ENCODE data around the gene NRXN3. TPM values are rescaled to one million over a fixed set of nuclear protein-coding genes. Genes with fewer than 3 reads are reported as not detected.

Gene NRXN3
- total and polyA plus RNA-seq, 2 of the 13 experiments (the other 11 are each of a cell fraction or from before 2014, with no cell fraction given) = 0.03 TPM; not detected in 1

GRCh38 chr14:78178071-78178470 is 7.9 kb downstream of the NRXN3 start:
- DNase-seq (ENCODE audit: low spot score) (no peak), FAIRE-seq (no peak), ATAC-seq (no peak)
- CTCF ChIA-PET (ENCODE audit: low intra/inter-chr PET ratio, low total read pairs) = no interaction called here
- in situ Hi-C loops (cut with HindIII; ENCODE audit: extremely low pct_ligation_motif_present, low pct_unique_long_range_greater_than_20kb) = no loop called here
- H3K27ac ChIP-seq (ENCODE audit: extremely low read length, insufficient read depth, low read length) = no peak overlapping the region
- BruUV-seq (replicated peaks) = no TSS peak
- no peaks in the 10 kb centered on the region for H3K79me2 ChIP-seq (ENCODE audit: insufficient read depth, low read length)
- H3K4me3 ChIP-seq (replicated peaks in 1 of 3; ENCODE audit: insufficient read depth in 1 of 3, low read depth in 2 of 3, low read length in 3 of 3) = no peak overlapping the region
- no peaks in the 10 kb centered on the region for H3K9me3 ChIP-seq (ENCODE audit: low read length)
- POLR2A ChIA-PET = no interaction called here
- H3K36me3 ChIP-seq (replicated peaks in 1 of 2; ENCODE audit: control insufficient read depth in 1 of 2, insufficient read depth in 2 of 2, low read length in 2 of 2) = no peaks in the 10 kb centered on the region
- no peak overlapping the region for H2AFZ ChIP-seq (ENCODE audit: low read length)
- H3K4me1 ChIP-seq (ENCODE audit: insufficient read depth, low read length) = no peaks in the 10 kb centered on the region
- no peak overlapping the region for H3K9ac ChIP-seq (ENCODE audit: insufficient read depth, low read depth, low read length)
- intact Hi-C loops (cut with micrococcal nuclease; ENCODE audit: unreplicated experiment) = no loop called here
- WGBS (ENCODE audit: low lambda C conversion rate) = 0% methylated on average over 1 of the region's 3 CpGs
- H3K4me2 ChIP-seq (ENCODE audit: low read depth, low read length) = no peak overlapping the region
- H3K27me3 ChIP-seq (ENCODE audit: control insufficient read depth in 1 of 2, insufficient read depth in 2 of 2, low read length in 2 of 2) = peaks cover 0 to 9% of the 10 kb centered on the region in 2 experiments; a peak in 2 of 5 replicates
- TF ChIP-seq CSRNP1 (CRISPR knock-in tag; IDR thresholded peaks at IDR 0.05) (no peak), CREB1 (IDR thresholded peaks at IDR 0.05) (0 out of 2 replicates have a peak, but pooled peaks have one; percentile 3), CREB1 (CRISPR knock-in tag; IDR thresholded peaks at IDR 0.05) (no peak), ATF7 (IDR thresholded peaks at IDR 0.05) (peak; percentile 61), ATF7 (CRISPR knock-in tag; IDR thresholded peaks at IDR 0.05) (no peak), SRY (CRISPR knock-in tag; IDR thresholded peaks at IDR 0.05) (no peak)
- H4K20me1 ChIP-seq (ENCODE audit: insufficient read depth, low read length) = no peaks in the 10 kb centered on the region

DNA sequence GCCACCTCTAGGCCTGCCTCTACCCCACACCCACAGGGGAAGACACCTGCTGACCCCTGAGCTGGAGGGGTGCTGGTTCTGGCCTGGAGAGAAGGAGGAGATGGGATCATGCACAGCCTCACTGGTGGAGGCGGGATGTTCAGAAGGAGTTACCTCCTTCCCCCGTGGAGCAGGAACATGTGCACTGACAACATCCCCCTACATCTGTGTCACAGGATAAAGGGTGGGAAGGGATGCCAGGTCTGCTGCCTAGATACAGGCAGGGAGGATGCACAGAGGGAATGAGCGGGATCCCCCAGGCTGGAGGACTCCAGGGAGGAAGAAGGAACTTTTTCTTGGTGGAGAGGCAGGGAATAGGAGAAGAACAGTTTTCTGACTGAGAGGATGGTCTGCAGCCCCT is 8.8 kb downstream of the NRXN3 start:
- ChIA-PET CTCF (ENCODE audit: low intra/inter-chr PET ratio, low total read pairs) (no interaction called here), POLR2A (no interaction called here)
- intact Hi-C loops (cut with micrococcal nuclease; ENCODE audit: unreplicated experiment) (no loop called here), in situ Hi-C loops (cut with HindIII; ENCODE audit: extremely low pct_ligation_motif_present, low pct_unique_long_range_greater_than_20kb) (no loop called here)
- Histone ChIP-seq H3K79me2 (ENCODE audit: insufficient read depth, low read length) (no peaks in the 10 kb centered on the region), H3K9ac (ENCODE audit: insufficient read depth, low read depth, low read length) (no peak overlapping the region), H3K36me3 (replicated peaks in 1 of 2; ENCODE audit: control insufficient read depth in 1 of 2, insufficient read depth in 2 of 2, low read length in 2 of 2) (no peaks in the 10 kb centered on the region), H3K27ac (ENCODE audit: extremely low read length, insufficient read depth, low read length) (no peak overlapping the region), H2AFZ (ENCODE audit: low read length) (no peak overlapping the region), H4K20me1 (ENCODE audit: insufficient read depth, low read length) (no peaks in the 10 kb centered on the region), H3K27me3 (ENCODE audit: control insufficient read depth in 1 of 2, insufficient read depth in 2 of 2, low read length in 2 of 2) (peaks cover 0 to 11% of the 10 kb centered on the region in 2 experiments; a peak in 2 of 5 replicates), H3K4me2 (ENCODE audit: low read depth, low read length) (no peak overlapping the region), H3K4me1 (ENCODE audit: insufficient read depth, low read length) (no peaks in the 10 kb centered on the region), H3K4me3 (replicated peaks in 1 of 3; ENCODE audit: insufficient read depth in 1 of 3, low read depth in 2 of 3, low read length in 3 of 3) (no peak overlapping the region), H3K9me3 (ENCODE audit: low read length) (no peaks in the 10 kb centered on the region)
- FAIRE-seq (no peak), ATAC-seq (no peak), DNase-seq (ENCODE audit: low spot score) (no peak)
- 0% methylated on average over 3 of the region's 3 CpGs for WGBS (ENCODE audit: low lambda C conversion rate)
- no TSS peak for BruUV-seq (replicated peaks)
- TF ChIP-seq FOXC1 (CRISPR knock-in tag; IDR thresholded peaks at IDR 0.05; ENCODE audit: borderline replicate concordance) (no peak), NFIC (IDR thresholded peaks at IDR 0.05; ENCODE audit: low read length) (no peak), ZSCAN12 (CRISPR knock-in tag; IDR thresholded peaks at IDR 0.05) (no peak), RARG (CRISPR knock-in tag; IDR thresholded peaks at IDR 0.05; ENCODE audit: low read depth) (no peak), GATAD2A (CRISPR knock-in tag; IDR thresholded peaks at IDR 0.05) (no peak), JUND (CRISPR knock-in tag; IDR thresholded peaks at IDR 0.05) (no peak), HMGA1 (CRISPR knock-in tag; conservative IDR thresholded peaks at IDR 0.05) (no peak)
- TF ChIP-seq, protein P1, sequence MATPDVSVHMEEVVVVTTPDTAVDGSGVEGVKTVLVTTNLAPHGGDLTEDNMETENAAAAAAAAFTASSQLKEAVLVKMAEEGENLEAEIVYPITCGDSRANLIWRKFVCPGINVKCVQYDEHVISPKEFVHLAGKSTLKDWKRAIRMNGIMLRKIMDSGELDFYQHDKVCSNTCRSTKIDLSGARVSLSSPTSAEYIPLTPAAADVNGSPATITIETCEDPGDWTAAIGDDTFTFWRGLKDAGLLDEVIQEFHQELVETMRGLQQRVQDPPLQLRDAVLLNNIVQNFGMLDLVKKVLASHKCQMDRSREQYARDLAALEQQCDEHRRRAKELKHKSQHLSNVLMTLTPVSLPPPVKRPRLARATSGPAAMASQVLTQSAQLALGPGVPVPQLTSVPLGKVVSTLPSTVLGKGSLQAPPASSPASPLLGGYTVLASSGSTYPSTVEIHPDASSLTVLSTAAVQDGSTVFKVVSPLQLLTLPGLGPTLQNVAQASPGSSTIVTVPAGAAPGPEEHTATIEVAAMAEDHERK (CRISPR knock-in tag; IDR thresholded peaks at IDR 0.05; ENCODE audit: low read depth) = no peak

Data from HepG2 (cell line).